H9 (cell line): ENCODE results near the gene CDC42SE1. TPM values are rescaled to one million over a fixed set of nuclear protein-coding genes. Genes with fewer than 3 reads are reported as not detected.

ENCODE experiments used
- DNase-seq: peaks from one replicate; pipeline ENCODE4 v3.0.0-alpha.2; 2017
- H2AFZ ChIP-seq: one replicate; pipeline ENCODE4 v1.6.1; 2013; ENCODE audit warnings: mild to moderate bottlenecking, low read length, control low read depth, moderate library complexity
- H2AK5ac ChIP-seq: 2 replicates; pipeline ENCODE4 v1.6.1; 2013; ENCODE audit warnings: low read length, control low read depth, mixed read lengths; ENCODE audit not compliant: insufficient read length
- H2BK120ac ChIP-seq: one replicate; pipeline ENCODE4 v1.6.1; 2013; ENCODE audit warnings: low read depth, mild to moderate bottlenecking, low read length, control low read depth, inconsistent platforms; ENCODE audit not compliant: poor library complexity, severe bottlenecking
- H2BK12ac ChIP-seq: 2 replicates; pipeline ENCODE4 v1.6.1; 2013; ENCODE audit warnings: low read length, control low read depth, mixed read lengths, low read depth; ENCODE audit not compliant: insufficient read length
- H2BK15ac ChIP-seq: 2 replicates; pipeline ENCODE4 v1.6.1; 2013; ENCODE audit warnings: low read depth, low read length, control low read depth
- H2BK20ac ChIP-seq: one replicate; pipeline ENCODE4 v1.6.1; 2013; ENCODE audit warnings: low read depth, mild to moderate bottlenecking, low read length, control low read depth, inconsistent platforms; ENCODE audit not compliant: poor library complexity, severe bottlenecking
- H2BK5ac ChIP-seq: 2 replicates; pipeline ENCODE4 v1.6.1; 2013; ENCODE audit warnings: low read length, control low read depth, mixed read lengths; ENCODE audit not compliant: insufficient read length
- H3K14ac ChIP-seq: 2 replicates; pipeline ENCODE4 v1.6.1; 2013; ENCODE audit warnings: low read length, control low read depth; ENCODE audit not compliant: insufficient read depth
- H3K18ac ChIP-seq: 2 replicates; pipeline ENCODE4 v1.6.1; 2013; ENCODE audit warnings: low read depth, mild to moderate bottlenecking, mixed read lengths, low read length, control low read depth; ENCODE audit not compliant: insufficient read length
- H3K23ac ChIP-seq: 2 replicates; pipeline ENCODE4 v1.6.1; 2013; ENCODE audit warnings: low read length, control low read depth, mixed read lengths, low read depth; ENCODE audit not compliant: insufficient read length
- H3K23me2 ChIP-seq: 2 replicates; pipeline ENCODE4 v1.6.1; 2013; ENCODE audit warnings: low read depth, mild to moderate bottlenecking, mixed read lengths, low read length, control low read depth; ENCODE audit not compliant: insufficient read length, poor library complexity, severe bottlenecking
- H3K27ac ChIP-seq: 2 replicates; pipeline ENCODE4 v1.5.1; 2013; ENCODE audit warnings: low read length, control low read depth, mixed read lengths, low read depth; ENCODE audit not compliant: insufficient read length
- H3K27me3 ChIP-seq: 2 replicates; pipeline ENCODE4 v1.6.1; 2013; ENCODE audit warnings: low read length, control low read depth, inconsistent platforms; ENCODE audit not compliant: insufficient read depth
- H3K4ac ChIP-seq: 2 replicates; pipeline ENCODE4 v1.6.1; 2013; ENCODE audit warnings: low read depth, mild to moderate bottlenecking, control low read depth, inconsistent platforms, low read length, moderate library complexity
- H3K4me1 ChIP-seq: 2 replicates; pipeline ENCODE4 v1.6.1; 2013; ENCODE audit warnings: low read length, control low read depth, inconsistent platforms; ENCODE audit not compliant: insufficient read depth
- H3K4me2 ChIP-seq: 2 replicates; pipeline ENCODE4 v1.6.1; 2013; ENCODE audit warnings: low read length, control low read depth, mixed read lengths; ENCODE audit not compliant: insufficient read length, insufficient read depth
- H3K56ac ChIP-seq: 2 replicates; pipeline ENCODE4 v1.6.1; 2013; ENCODE audit warnings: low read depth, mild to moderate bottlenecking, mixed read lengths, low read length, control low read depth; ENCODE audit not compliant: insufficient read length
- H3K79me1 ChIP-seq: 2 replicates; pipeline ENCODE4 v1.6.1; 2013; ENCODE audit warnings: low read depth, mild to moderate bottlenecking, moderate library complexity, low read length, control low read depth, inconsistent platforms; ENCODE audit not compliant: insufficient read depth, poor library complexity, severe bottlenecking
- H3K79me2 ChIP-seq: 2 replicates; pipeline ENCODE4 v1.6.1; 2013; ENCODE audit warnings: low read length, control low read depth, inconsistent platforms; ENCODE audit not compliant: insufficient read depth
- H3K9ac ChIP-seq: 2 replicates; pipeline ENCODE4 v1.6.1; 2013; ENCODE audit warnings: low read length, control low read depth, mixed read lengths; ENCODE audit not compliant: insufficient read length; ENCODE audit errors: extremely low read depth
- H3K9me3 ChIP-seq: one replicate; pipeline ENCODE4 v1.6.1; 2013; ENCODE audit warnings: low read depth, low read length, inconsistent platforms; ENCODE audit not compliant: control insufficient read depth
- H3T11ph ChIP-seq: one replicate; pipeline ENCODE4 v1.6.1; 2013; ENCODE audit warnings: mild to moderate bottlenecking, low read length, control low read depth, inconsistent platforms
- H4K20me1 ChIP-seq: one replicate; pipeline ENCODE4 v1.6.1; 2013; ENCODE audit not compliant: control insufficient read depth, insufficient read length, insufficient read depth
- H4K5ac ChIP-seq: 2 replicates; pipeline ENCODE4 v1.6.1; 2013; ENCODE audit warnings: low read depth, mild to moderate bottlenecking, mixed read lengths, low read length, control low read depth; ENCODE audit not compliant: insufficient read length
- H4K8ac ChIP-seq: replicated peaks from 2 replicates; pipeline ENCODE4 v1.6.1; 2013; ENCODE audit warnings: low read length, control low read depth, mixed read lengths, low read depth; ENCODE audit not compliant: insufficient read length
- H4K91ac ChIP-seq: 2 replicates; pipeline ENCODE4 v1.6.1; 2013; ENCODE audit warnings: low read depth, mild to moderate bottlenecking, moderate library complexity, mixed read lengths, low read length, control low read depth; ENCODE audit not compliant: insufficient read length
- H3K27ac Mint-ChIP-seq, 3 experiments: 2 replicates in 2 of 3; 3 replicates in 1 of 3; pipeline ENCODE4 v1.8.0; 2020 to 2021; ENCODE audit warnings: mixed read lengths in 3 of 3, mild to moderate bottlenecking in 1 of 3, moderate library complexity in 1 of 3
- H3K27me3 Mint-ChIP-seq: 2 replicates; pipeline ENCODE4 v1.8.0; 2021; ENCODE audit warnings: low read depth, mild to moderate bottlenecking, moderate library complexity, mixed read lengths
- H3K36me3 Mint-ChIP-seq, 3 experiments: 2 replicates in 2 of 3; 3 replicates in 1 of 3; pipeline ENCODE4 v1.8.0; 2020 to 2021; ENCODE audit warnings: low read depth in 3 of 3, mixed read lengths in 3 of 3; ENCODE audit not compliant: insufficient read depth in 1 of 3
- H3K4me1 Mint-ChIP-seq, 2 experiments: 2 replicates each; pipeline ENCODE4 v1.8.0; 2020; ENCODE audit warnings: mixed read lengths in 2 of 2
- H3K4me3 Mint-ChIP-seq, 2 experiments: 2 replicates in 1 of 2; 3 replicates in 1 of 2; pipeline ENCODE4 v1.8.0; 2020 to 2021; ENCODE audit warnings: mild to moderate bottlenecking in 2 of 2, mixed read lengths in 2 of 2, moderate library complexity in 1 of 2
- H3K9me3 Mint-ChIP-seq, 2 experiments: 2 replicates in 1 of 2; 3 replicates in 1 of 2; pipeline ENCODE4 v1.8.0; 2020; ENCODE audit warnings: mild to moderate bottlenecking in 2 of 2, mixed read lengths in 2 of 2, moderate library complexity in 1 of 2
- WGBS: extraction: QIAGEN DNeasy Blood & Tissue Kit; methylation state at CpG from one replicate; pipeline ENCODE4 v1.1.7; 2013; ENCODE audit warnings: missing lambda C conversion rate, low lambda C conversion rate, mixed read lengths; ENCODE audit not compliant: insufficient read length; ENCODE audit errors: extremely low coverage; 5-methylcytosine and 5-hydroxymethylcytosine counted together
- total RNA-seq: library from RNA; stranded (reverse); gene quantifications from 2 replicates; pipeline ENCODE4 v1.2.1, GENCODE V29; 2021
- TF ChIP-seq, protein P1 (sequence below): fragments of 200-600 bp; sonication (generic); conservative IDR thresholded peaks from 3 replicates; pipeline ENCODE4 v1.8.0; 2021; ENCODE audit warnings: antibody characterized with exemption, mild to moderate bottlenecking

The CDC42SE1 gene
- total RNA-seq, 1 experiment from 2014 or later = 87.3 TPM

DNA sequence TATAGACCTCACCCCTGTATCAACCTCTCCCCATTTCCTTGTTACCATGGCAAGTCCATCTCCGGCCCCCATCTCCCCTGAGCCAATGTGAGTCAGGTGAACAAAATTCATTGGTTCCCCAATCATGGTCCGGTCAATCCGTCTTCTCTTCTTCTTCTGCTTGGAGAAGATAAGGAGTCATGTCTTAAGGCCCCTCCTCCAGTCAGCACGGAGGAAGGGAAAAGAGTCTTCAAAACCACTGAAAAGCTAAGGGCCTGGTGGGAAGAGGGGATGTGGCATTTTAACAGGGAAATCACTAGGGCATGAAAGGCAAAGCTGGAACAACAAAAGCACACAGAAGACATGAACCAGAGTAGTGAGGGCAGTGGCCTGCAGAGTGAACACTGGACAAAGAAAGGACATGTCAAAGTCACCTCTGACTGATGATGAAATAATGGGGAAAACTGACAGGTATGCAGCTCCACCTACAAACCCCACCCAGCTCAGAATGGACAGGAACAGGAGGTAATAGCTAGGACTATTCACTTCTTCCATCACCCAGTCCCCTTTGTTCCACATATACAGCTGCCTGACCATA lies 4.4 kb downstream of the CDC42SE1 start:
- no peak overlapping the region for H3K23ac ChIP-seq
- no peaks in the 10 kb centered on the region for H3K27me3 Mint-ChIP-seq
- no peak overlapping the region for H3K4ac ChIP-seq
- no peak overlapping the region for H3K18ac ChIP-seq
- H3K4me1 ChIP-seq = peaks cover 7% of the 10 kb centered on the region; the same call in 1 of the 2 replicates
- WGBS = no CpG with 5 or more reads among the region's 4 CpGs
- H2BK12ac ChIP-seq = no peak overlapping the region
- H3K9ac ChIP-seq = no peak overlapping the region
- no peak overlapping the region for H4K91ac ChIP-seq
- H3K56ac ChIP-seq = no peak overlapping the region
- H2AFZ ChIP-seq = no peak overlapping the region
- peaks cover 18% of the 10 kb centered on the region; the same call in 1 of the 2 replicates for H3K79me2 ChIP-seq
- H4K20me1 ChIP-seq = no peaks in the 10 kb centered on the region
- H3K79me1 ChIP-seq = peaks cover 12% of the 10 kb centered on the region
- TF ChIP-seq, protein P1, sequence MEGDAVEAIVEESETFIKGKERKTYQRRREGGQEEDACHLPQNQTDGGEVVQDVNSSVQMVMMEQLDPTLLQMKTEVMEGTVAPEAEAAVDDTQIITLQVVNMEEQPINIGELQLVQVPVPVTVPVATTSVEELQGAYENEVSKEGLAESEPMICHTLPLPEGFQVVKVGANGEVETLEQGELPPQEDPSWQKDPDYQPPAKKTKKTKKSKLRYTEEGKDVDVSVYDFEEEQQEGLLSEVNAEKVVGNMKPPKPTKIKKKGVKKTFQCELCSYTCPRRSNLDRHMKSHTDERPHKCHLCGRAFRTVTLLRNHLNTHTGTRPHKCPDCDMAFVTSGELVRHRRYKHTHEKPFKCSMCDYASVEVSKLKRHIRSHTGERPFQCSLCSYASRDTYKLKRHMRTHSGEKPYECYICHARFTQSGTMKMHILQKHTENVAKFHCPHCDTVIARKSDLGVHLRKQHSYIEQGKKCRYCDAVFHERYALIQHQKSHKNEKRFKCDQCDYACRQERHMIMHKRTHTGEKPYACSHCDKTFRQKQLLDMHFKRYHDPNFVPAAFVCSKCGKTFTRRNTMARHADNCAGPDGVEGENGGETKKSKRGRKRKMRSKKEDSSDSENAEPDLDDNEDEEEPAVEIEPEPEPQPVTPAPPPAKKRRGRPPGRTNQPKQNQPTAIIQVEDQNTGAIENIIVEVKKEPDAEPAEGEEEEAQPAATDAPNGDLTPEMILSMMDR = no peak
- H3K4me1 Mint-ChIP-seq = peaks cover 21 to 26% of the 10 kb centered on the region in 2 experiments
- no peak overlapping the region for H3K27ac ChIP-seq
- no peak overlapping the region for H3K27ac Mint-ChIP-seq
- H2BK20ac ChIP-seq = no peak overlapping the region
- no peak overlapping the region for H3T11ph ChIP-seq
- H3K4me3 Mint-ChIP-seq = no peak overlapping the region
- no peaks in the 10 kb centered on the region for H3K27me3 ChIP-seq
- no peak for DNase-seq
- peaks cover 19% of the 10 kb centered on the region for H3K23me2 ChIP-seq
- peaks cover 23 to 70% (median 59%) of the 10 kb centered on the region in 3 experiments for H3K36me3 Mint-ChIP-seq
- no peak overlapping the region for H4K8ac ChIP-seq
- no peak overlapping the region for H2BK15ac ChIP-seq
- no peak overlapping the region for H4K5ac ChIP-seq
- no peak overlapping the region for H2BK5ac ChIP-seq
- no peaks in the 10 kb centered on the region for H3K9me3 ChIP-seq
- H2AK5ac ChIP-seq = no peak overlapping the region
- no peak overlapping the region for H3K4me2 ChIP-seq
- no peaks in the 10 kb centered on the region for H3K9me3 Mint-ChIP-seq
- no peak overlapping the region for H2BK120ac ChIP-seq
- no peak overlapping the region for H3K14ac ChIP-seq
